HG02571 (cell line): ENCODE results near the gene EIF4B.

Source experiments
- ATAC-seq: cut with Tn5 transposase; IDR thresholded peaks from one replicate; pipeline ENCODE4 v1.9.1; 2021; ENCODE audit warnings: mild to moderate bottlenecking, moderate library complexity; ENCODE audit not compliant: unreplicated experiment

Gene EIF4B

DNA sequence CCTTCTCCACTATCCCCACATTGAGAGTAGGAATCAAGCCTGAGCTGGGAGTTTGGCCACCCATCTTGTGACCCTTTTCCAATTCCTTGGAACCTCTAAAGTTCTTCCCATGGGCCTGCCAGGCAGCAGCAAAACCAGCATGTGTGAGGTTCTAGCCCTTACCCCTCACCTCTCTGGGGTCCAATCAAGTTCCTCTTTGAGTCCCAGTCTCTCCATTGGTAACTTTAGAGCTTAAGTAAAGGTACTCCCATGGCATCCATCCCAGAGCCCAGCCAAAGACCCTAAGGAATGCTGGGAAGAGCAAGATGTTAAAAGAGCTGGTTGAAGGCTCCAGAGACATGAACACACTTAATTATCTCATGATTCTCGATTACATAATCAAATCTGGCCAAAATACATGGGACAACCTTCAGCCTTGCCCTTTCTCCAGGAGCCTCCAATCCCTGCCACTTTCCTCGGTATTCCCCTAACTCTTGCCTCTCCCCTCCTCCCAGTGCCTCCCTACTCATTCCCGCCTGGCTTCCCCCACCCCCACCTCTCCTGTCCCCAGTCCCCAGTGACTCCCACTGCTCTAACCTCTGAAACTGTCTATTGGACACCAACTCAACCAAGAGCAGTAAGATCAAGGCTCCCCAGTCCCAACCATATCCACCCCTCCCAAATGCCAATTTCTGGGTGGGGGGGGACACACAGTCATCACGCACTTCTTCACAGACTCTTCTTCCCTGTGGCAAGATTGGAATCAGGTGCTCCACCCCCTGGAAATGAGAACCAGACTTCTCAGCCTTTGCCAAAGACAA lies 38.8 kb downstream of the EIF4B start:
- ATAC-seq = no peak

DNA sequence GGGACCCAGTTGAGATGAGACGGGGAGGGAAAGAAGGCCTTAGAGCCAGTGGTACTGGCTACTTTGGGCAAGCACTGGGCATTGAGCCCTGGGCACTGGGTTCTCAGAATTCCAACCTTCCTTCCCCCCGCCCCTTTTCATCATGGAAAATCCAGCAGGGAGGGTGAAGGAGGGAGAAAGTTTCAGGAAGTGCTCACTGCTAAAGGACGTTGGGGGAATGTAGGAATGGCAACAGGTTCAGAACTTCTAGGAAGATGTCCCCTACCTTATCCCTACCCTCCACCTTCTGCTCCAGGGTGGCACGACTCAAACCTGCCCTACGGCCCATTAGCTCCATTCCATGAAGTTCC lies 39.4 kb downstream of the EIF4B start:
- ATAC-seq = no peak

DNA sequence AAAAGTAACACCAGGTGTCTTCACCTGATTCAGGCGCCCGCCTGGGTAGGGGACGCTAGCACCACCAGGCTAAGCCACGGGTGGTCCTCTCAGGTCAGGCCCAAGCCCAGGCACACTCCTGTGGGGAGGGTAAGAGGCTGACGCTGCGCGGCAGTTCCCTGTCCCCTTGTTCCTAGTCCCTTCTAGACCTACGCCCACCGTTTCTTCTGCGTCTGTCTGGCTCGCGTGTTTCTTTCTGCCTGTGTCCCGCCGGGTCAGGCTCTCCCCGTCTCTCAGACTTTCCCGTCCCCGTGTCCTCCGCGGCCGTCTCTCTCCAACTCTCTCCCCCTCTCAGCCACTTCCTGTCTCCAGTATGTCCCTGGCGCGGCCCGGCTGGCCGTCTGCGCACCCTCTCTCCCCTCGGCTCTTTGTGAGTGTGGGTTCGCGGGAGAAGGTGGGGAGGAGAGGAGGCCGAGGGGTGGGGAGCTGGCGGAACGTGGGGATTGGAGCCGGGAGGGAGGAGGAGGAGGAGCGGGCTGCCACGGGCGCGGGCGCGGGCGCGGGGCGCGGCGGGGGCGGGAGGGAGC lies 40.5 kb downstream of the EIF4B start:
- peak; percentile 14 for ATAC-seq

DNA sequence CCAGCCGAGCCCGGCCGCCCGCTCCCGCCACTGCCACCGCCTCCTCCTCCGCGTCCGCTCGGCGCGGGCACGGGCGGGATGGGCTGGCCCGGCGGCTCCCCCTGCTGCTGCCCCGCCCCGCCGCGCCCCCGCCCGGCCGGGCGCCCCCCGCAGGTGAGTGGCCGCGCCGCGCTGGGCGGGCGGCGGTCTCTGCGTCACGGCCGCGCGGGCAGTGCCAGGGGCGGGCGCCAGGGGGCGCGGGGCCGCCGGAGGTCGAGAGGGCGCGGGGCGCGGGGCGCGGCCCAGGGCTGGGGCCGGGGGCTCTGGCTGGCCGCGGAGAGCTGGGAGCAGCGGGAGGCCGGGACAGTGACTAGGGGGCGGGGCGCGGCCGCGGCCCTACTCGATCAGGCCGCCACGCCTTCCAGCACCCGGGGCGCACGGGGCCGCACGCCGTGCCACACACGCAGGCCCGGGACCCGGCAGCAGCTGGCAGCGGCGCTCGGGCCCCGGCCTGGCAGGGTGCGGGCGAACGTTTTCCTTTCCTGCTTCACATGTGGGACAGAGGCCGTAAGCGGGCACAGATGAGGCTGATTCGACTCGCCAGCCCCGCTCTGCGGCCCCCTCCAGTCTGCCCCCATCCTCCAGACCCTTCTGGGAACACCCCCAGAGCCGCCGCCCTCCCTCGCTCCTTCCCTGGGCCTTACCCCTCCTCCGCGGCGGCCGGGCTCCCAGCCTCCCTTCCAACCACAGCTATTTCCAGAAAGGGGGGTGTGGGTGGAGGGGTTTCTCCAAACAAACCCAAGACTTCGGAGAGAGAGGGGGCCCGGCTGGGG lies 41.2 kb downstream of the EIF4B start:
- peak; percentile 54 for ATAC-seq

DNA sequence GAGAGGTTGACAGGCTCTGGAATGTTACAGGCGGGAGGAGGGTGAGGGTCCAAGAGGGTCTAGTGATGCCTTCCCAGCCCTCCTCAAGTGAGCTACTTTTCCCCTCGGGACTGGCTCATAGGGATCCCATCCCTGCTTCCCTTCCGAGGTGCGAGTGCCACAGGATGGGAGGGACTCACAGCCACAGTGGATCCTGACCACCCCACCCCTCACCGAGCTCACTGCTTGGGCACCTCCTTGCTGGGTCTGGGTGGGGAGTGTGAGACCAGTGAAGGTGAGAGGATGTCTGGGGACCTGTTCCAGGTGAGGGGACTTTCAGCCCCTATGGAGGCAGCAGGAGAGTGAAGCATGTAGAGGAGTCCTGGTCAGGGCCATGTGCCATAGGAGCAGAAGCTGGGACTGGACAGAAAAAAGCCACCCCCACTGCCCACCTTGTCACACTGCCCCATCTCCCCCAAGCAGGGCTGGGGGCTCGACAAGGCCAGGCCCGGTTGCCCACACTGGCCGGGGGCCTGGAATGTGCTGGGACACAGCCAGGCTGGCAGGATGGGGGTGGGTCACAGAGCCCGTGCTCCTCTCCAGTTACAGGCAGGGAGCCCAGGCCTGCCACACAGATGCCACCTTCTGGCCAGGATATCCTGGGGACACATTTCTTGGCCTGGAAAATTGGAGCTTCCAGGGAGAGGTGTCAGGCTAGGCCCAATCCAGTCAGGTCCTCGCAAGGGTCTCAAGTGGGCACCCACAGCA lies 42.0 kb downstream of the EIF4B start:
- ATAC-seq = no peak

DNA sequence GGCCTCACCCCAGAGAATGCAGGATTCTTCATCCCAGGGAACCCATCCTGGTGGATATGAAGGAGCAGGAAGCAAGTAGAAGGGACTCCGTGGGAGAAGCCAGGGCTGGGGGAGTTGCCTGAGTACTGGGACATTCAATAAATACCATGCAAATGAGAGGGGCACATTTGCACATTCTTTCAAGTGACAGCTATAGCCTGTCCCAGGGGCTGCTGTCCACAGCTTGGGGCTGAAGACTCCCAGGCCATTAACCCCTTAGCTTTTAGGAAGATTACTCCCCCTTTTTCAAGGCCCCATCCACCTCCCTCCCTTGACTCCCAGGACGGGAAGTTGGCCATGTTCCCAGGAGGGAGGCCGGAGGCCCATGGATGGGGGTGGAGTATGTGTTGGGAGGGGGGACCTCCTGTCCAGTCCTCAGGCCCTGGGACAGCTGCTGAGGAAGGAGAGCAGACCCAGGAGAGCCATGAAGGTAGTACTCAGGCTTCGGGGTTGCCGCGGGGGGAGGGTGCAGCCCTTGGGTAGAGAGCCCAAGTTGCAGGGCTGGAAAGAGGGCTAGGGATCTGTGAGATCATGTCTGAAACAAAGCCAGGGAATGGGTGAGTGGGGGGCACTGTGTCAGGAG lies 42.6 kb downstream of the EIF4B start:
- ATAC-seq = no peak

DNA sequence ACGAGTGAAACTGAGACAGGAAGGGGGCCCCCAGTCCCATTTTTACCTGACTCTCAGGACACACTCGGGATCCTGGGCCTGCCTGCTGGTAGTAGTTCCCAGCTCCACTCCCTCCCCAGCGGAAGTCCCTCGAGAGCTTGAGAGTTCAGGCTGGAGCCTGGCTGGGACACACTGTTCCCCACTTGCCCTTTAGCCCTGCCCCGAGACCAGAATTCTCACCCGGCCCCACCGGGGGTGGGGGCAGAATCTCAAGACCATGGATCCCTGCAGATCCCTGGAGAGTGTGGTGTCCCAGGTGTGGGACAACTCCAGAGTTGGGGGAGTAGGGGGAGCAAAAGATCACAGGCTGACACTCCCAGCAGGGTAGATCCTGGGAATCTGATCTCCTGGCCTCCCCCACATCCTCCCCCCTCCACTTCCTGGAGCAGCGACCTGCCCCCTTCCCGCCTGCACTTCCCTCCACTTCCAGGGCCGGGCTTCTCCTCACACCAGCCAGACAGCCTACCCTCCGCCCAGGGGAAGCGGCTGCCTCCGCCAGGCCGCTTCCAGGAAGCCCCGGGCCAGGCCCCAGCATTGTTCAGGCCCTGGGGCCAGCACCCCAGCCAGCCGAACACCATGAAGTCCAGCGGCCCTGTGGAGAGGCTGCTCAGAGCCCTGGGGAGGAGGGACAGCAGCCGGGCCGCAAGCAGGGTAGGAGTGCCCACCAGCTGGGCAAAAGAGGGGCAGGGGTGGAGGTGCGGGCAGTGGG lies 43.5 kb downstream of the EIF4B start, which contains the start of gene TNS2:
Gene TNS2 (plus strand): TSS at position 495 of the 748 bp plus-strand sequence. CDS start 121 bp downstream, at position 616.
- no peak for ATAC-seq

DNA sequence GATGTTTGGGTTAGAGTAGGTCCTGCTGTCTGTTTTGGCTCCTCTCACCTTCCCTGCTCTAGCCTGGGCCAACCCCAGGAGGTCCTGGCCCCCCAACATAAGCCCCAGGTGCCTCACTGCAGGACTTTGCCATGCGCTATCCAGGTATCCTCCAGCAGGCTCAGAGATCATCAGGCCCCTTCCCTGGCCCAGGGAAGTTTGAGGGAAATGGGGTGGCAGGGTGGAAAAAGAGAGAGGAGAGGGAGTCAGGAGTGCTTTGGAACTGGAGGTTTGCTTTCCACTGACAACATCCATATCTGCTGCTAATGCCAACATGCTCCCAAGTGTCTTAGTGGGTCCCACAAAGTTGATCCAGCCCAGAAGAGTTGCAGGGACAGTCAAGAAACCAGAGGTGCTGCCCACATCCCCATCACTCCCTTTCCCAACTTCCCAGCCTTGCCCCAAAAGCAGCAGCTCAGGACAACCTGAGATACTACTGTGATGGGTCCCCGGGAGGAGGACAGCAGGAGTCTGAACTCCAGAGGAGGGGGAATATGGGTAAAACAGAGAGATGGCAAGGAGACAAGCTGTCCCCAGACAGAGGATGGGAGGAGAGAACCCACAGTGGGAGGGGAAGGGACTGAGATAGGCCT lies 44.3 kb downstream of the EIF4B start:
- ATAC-seq = no peak

DNA sequence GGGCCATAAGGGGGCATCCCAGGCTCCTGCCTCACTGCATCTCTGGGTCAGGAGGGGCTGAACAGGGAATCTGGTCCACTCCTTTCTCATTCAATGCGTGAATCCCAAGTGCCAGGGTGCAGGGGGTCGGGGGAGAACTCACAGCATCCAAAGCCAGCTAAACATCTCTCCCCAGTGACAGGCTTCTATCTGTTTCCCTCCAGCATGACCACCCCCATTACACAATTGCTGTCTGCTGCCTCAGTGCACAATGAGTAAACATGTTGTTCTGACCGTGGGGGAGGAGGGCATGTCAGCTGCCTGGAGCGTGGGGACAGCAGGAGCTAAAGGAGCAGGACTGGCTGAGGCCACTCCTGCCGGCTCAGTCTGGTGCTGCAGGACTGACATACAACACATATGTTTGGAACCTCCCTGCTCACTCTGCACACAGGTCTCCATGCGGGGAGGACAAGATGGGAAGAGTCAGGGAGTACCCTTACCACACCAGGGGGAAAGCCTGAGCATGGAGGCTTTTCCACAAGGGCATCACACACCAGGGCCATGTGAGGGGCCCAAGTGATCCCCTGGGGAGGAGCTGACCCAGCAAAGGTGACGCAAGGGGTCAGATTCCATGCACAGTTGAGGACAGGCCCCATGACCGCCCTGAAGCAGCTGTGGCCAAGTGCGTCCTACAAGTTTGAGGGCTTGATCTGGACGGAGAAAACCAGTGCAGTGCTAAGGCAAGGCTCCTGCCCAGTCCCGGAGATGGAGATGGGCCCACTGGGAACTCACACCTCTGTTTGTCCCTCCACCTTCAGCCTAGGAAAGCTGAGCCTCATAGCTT lies 45.0 kb downstream of the EIF4B start:
- ATAC-seq = no peak

DNA sequence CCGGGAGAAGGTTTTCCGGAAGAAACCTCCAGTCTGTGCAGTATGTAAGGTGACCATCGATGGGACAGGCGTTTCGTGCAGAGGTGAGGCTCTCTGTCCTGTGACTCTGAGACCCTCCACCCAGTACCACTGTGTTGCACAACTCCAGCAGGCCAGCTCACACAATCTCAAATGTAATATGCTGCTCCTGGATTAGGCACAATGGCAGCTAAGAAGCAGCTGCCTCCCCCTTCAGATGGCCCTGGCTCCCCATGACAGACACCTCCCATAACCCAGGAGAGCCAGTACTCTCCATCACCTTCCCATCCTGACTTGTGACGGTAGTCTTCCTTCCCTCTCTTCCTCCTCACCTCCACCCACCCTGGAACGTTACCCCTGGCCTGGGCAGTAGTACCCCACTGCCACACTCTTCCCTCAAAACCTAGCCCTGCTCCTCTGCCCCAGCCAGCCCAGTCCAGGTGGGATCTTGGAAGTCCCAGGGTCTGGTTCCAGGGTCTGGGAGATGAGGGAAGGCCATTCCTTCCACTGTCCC lies 45.7 kb downstream of the EIF4B start:
- ATAC-seq = no peak

DNA sequence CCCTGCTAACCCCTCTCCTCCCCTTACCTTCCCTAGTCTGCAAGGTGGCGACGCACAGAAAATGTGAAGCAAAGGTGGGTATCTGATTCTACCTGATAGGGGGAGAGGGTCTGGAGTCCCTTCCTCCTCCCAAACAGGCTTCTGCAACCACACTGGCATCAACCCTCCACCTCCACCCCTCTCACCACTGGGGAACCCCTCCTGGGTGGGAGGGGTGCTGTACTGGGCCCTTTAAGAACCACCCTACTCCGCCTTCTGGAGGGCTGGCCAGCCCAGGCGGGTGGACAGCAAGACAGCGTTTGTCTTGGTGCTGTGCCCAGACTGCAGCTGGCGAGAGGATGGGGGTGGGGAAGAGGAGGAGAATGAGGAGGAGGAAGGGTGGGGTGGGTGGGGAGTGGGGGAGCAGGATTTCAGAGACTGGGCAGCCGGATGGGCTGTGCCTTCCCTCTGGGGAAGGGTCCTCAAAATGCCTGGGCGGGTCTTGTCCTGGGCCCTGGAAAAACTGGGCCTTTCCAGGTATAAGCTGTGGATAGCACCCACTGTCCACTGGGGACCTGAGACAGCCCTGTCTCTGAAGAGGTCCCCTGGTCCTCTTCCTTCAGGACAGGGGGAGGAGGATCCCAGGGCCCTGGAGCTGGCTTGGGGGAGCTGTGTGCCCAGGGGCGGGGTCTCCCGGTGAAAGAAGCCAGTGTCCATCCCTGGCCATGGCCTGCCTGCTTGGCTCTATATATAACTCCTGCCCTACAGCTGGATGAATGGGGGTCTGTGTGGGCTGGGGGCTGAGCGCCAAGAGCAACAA lies 46.4 kb downstream of the EIF4B start:
- no peak for ATAC-seq

DNA sequence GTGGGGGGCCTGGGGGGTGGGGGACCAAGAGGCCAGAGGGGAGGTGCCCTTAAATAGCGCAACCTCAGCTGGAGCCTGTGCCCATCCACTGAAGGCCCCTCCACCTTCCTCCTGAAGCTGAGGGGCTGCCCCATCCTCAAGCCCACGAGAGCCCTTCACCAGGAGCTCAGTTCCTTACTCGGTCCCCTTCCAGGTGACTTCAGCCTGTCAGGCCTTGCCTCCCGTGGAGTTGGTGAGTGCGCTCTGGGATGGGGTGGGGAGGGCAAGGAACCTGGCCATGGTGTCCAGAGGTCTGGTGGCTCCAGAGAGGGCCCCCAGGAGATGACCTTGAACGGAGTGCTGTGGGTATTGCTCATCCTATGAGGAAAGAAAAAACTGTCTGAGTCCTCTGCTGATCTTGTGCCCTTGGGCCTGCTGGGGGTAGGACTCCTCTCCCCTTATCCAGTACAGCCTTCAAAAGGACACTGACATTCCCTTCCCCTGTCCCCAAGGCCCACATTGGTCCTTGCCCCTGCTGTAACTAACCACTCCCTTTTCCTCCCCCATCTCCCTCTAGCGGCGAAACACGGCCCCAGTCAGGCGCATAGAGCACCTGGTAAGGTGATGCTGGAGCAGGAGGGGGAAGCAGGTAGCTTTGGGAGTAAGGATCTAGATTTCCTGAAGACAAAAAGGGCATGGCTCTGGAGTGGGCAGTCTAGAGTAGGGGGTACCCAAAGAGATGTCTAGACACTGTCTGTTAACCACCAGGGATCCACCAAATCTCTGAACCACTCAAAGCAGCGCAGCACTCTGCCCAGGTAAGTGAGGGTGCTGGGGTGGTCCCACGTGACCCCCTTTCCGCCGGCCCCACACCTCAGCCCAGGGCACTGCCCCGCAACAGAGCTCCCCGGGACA lies 47.2 kb downstream of the EIF4B start:
- ATAC-seq = peak; percentile 4

DNA sequence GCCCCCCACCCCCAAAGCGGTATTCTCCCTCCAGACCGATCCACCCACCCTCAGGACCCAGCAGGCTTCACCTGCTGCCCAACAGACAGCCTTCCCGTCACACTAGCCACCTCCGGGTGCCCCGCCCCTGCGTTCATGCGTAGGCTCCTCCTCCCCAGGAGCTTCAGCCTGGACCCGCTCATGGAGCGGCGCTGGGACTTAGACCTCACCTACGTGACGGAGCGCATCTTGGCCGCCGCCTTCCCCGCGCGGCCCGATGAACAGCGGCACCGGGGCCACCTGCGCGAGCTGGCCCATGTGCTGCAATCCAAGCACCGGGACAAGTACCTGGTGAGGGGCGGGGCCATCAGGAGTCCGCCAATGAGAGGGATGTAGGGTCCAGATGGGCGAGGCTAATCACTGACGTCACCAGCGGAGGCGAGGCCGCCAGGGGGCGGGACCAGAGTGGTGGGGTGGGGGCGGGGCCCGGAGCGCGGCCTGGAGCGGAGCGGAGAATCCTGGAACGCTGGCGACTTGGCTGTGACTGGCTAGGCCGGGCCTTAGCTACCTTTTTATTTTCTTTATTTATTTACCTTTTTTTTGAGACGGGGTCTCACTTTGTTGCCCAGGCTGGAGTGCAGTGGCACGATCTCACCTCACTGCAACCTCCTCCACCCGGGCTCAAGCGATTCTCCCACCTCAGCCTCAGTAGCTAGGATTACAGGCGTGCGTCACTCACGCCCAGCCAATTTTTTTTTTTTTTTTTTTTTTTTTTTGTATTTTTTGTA lies 48.0 kb downstream of the EIF4B start:
- ATAC-seq = peak; percentile 92

DNA sequence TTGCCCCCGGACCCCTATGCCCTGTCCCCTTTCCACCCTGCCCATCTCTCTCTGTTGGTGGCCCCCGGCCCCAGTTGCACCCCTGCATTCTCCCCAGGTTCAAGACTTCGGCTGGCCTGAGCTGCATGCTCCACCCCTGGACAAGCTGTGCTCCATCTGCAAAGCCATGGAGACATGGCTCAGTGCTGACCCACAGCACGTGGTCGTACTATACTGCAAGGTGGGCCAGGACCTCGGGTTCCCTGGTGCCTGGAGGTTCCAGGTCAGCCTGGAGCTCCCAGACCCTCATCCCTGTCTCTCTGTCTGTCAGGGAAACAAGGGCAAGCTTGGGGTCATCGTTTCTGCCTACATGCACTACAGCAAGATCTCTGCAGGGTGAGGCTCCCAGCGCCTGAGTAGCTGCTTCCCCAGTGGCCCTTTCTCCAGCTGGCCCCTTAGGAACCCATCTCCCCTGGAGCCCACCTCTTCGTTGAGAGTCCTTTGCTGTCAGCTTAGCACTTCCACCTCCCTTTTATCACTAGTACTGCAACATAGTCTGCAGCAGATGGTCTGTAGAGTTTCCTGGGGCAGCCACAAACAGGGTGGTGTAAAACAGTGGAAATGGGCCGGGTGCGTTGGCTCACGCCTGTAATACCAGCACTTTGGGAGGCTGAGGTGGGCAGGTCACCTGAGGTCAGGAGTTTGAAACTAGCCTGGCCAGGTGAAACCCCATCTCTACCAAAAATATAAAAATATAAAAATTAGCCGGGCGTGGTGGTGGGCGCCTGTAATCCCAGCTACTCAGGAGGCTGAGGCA lies 49.4 kb downstream of the EIF4B start:
- no peak for ATAC-seq

DNA sequence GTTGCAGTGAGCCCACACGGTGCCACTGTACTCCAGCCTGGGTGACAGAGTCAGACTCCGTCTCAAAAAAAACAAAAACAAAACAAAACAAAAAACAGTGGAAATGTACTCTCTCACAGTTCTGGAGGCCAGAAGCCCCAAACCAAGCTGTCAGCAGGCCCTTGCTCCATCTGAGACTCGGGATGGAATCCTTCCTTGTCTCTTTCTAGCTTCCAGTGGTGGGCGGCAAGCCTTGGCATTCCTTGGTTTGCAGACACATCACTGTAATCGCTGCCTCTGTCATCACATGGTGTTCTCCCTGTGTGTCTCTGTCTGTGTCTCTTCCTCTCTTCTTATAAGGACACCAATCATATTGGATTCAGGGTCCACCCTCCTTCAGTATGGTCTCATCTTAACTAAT lies 50.0 kb downstream of the EIF4B start:
- no peak for ATAC-seq
